GM19239 (cell line): ENCODE measurements around the gene TBX15.

Experiments used
- DNase-seq: peaks from one replicate; pipeline ENCODE4 v3.0.0; 2011; ENCODE audit warnings: low spot score; ENCODE audit not compliant: insufficient read length
- FAIRE-seq: peaks from 2 replicates; lab custom pipeline; 2011; peaks lifted over from hg19 to GRCh38; lab: Jason Lieb, UNC

Gene TBX15

GRCh38 chr1:118985640-118986554, 2.2 kb downstream of the TBX15 start:
- DNase-seq = no peak
- peak; percentile 76 for FAIRE-seq

DNA sequence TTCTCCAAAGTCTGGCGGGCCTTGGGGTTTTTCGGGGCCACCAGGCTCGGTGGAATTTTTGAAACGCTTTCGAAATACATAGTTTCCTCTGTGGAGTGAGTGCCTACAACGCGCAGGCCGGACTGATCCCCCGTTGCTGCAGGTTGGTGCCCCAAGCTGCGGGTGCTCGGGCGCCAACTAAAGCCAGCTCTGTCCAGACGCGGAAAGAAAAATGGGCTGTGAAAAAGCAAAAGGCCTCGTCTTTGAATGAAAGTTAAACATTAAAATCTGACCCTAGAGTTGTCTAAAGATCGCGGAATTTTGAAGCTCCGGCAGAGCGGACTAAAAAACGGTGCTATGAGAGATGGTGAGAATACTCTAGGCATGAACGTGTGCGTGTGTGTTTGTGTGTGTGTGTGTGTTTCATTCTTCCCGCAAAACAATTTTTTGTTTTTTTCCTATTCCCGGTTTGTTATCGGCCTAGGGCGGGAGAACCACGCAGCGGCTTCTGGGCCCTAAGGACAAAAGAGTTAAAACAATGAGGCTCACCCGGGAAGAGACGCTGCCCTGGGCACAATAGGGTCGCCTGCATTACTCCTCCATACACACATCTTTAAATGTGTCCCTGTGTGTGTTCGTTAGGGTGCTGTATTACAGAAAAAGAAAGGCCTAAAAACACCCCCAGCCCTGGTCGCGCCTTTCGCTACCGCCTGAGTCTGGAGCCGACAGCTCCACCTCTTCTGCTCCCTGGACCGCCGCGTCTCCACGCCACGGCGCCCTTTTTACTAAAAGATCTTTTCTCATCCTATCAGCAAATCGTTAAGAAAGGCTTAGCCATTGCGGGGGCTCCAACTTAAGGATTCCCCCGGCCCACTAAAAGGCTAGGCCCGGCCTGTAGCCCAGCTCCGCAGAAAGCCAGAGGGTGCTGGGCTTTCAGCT, 3.2 kb downstream of the TBX15 start:
- FAIRE-seq = peak; percentile 98

GRCh38 chr1:118984086-118984721, 3.9 kb downstream of the TBX15 start:
- DNase-seq = no peak
- peak; percentile 4 for FAIRE-seq

More for the DNA sequence above, 3.2 kb downstream of the TBX15 start:
- DNase-seq = no peak

DNA sequence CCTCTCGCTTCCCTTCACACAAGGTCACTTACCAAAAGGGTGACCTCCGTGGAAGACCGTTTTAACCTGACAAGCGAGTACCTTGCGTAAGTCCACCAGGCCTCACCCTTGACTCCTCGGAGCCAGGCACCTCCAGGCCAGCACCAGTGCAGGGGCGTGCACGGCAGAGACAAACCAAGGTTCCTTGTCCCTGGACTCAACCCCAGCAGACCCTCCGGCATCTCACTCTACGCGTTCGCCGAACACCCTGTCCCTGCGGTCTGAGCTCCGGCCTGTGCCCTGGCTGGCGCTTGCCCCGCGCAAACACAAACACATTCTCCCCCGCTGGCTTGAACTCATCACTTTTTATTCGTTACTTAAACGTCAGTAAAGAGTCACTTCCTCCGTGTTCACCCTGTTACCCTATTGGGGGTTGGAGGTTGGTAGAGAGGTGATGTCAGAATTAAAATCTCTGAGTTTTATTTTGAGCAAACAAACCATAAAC, 4.5 kb downstream of the TBX15 start:
- FAIRE-seq (no peak), DNase-seq (no peak)

DNA sequence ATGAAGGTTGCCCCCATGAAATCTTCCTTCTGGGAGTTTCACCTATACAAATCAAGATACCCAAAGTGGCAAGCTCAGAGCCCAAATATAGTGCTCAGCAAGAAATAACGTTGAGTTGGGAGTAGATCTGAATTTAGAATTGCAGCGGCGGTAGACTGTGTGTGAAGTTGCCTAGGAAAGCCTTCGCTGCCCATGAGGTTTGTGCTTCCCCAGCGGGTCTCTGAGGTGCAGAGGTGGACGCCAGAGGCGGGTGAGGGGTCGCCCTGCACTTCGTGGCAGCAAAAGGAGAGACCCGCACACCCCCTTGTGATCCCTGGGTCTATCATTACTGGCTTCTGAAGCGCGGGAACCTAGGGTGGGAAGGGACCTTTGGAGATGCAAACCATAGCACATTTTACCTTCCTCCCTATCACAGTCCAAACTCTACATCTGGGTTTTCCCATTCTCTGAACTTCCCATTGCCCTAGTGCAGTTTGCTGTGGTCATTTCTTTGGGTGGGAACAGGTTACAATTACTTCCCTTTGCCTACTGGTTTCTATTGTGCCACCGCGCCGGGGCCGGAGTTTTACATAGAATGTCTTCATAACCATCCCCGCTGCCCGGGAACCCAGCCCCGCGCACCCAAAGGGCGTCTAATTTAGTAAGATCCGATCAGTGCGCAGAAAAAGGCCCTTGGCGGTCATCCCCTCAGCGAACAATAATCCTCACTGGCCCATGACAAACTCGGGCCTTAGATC, 5.2 kb downstream of the TBX15 start:
- FAIRE-seq (peak; percentile 54), DNase-seq (no peak)

DNA sequence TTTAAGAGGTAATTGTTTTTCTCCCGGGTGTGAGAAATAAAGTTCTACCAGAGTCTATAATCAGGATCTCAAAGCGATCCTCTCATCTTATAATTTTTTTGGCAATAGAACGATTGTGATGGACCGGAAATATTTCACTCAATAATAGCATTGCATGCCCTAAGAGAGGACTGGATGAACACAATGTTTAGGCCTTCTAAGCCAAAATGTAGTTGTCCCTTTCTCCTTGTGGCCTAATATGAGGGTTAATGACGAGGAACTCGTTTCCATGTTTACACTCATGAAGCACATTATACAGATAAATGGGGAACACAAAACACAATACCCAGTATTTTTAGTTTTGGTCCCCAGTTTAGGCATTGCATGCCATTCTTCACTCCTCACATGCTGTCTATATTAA, 5.9 kb downstream of the TBX15 start:
- FAIRE-seq = no peak

GRCh38 chr1:118981436-118981835, 6.7 kb downstream of the TBX15 start:
- FAIRE-seq (no peak), DNase-seq (no peak)

More for the DNA sequence above, 5.9 kb downstream of the TBX15 start:
- DNase-seq = no peak

DNA sequence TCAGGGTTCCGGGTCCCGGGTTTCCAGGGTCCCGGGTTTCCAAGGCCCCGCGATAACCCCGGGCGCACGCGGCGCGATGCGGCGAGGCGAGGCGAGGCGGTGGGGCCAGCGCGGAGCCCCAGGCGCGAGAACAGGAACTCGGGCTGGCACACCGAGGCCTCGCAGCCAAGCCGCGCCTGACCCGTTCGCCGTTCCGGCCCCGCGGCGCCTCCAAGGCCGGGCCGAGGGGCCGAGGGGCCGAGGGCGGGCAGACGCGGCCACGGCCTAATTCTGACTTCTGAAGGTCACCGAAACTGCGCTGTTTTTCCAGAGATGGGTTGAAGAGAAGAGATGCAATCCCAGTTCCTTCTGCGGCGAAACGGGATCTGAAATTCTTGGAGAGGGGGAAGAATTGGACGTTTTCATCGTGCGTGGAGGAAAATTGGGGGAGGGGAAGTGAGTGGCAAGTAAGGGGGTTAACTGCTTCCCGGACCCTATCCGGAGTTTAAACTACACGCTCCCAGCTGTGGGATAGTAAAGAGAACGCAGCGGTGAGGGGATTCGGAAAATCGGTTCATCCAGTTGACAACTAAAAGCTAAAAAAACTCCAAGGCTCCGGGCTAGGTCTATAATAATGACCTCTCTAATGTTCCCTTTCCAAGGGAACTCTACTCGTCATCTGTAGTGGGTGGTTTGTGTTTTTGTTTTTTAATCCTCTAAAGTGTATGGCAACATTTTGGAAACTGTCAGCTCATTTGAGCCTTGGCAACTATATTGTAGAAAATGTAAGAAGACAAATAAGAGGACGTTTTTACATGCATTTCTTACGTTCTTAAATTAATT, 8.2 kb downstream of the TBX15 start:
- no peak for DNase-seq
- peak; percentile 81 for FAIRE-seq

GRCh38 chr1:118978914-118979701, 9.0 kb downstream of the TBX15 start:
- FAIRE-seq = peak; percentile 42
- no peak for DNase-seq

DNA sequence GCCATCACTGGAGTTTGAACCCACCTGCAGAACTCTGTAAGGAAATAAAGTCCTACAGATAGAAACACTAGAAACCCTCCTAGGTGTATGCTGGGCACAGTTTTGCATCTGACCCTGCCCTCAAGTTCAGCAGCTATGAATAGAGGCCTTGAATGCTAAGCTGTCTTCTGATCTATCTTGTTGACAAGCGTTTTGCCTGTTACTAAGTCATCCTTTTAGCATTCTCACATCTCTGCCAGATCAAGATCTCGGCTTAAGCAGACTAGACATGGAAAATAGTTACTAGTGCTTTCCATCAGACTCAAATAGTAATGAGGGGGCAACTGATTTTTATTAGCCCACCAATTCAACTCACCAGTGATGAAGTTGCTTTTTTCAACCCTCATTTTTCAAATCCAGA, 10.5 kb downstream of the TBX15 start:
- DNase-seq = no peak
- no peak for FAIRE-seq

GRCh38 chr1:118974661-118975060, 13.5 kb downstream of the TBX15 start:
- FAIRE-seq (no peak), DNase-seq (no peak)

DNA sequence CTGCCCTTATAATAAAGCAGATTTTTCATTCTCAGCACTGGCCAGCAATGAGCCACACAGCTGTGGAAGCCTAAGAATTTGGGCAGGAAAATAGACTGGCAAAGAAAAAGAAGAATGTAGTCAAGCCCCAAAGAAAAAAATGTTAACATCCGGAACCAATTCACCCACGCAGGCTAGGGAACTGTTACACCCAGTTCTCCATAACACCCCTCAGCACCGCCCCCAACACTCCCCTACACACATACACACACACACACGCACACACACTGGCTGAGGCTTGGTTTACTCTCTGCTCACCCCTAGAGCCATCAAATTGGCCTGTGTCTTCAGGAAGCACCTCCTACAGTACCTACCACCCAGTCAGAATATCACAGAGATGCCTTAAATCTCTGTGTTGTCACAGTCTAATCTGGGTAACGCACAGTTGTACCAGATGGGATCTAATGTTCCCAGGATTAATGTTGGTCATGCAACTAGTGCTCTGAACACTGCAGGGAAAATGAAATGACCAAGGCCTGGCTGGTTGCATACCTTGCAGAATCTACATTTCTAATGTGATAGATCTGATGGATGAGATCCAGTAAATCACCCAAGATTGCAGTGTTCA, 14.5 kb downstream of the TBX15 start:
- no peak for DNase-seq
- no peak for FAIRE-seq

DNA sequence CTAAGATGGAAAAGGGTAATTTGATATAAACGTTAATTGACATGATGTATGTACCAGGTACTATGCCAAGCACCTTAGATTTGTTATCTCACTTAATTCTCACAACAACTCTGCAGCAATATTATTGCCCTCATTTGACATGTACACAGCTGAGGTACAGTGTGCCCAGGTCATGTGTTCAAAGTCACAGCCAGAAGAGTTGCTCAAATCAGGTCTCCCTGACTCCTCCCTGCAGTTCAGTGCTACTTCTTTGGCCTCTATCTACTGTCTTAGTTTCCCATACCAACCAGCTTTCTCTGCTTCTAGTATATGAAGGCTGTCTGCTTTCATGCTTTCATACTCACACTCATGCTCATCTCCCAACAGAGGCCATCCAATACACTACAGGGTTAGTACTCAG, 15.1 kb downstream of the TBX15 start:
- FAIRE-seq (no peak), DNase-seq (no peak)

GRCh38 chr1:118970451-118970850, 17.7 kb downstream of the TBX15 start:
- FAIRE-seq = peak; percentile 33

GRCh38 chr1:118963456-118964430, 24.4 kb downstream of the TBX15 start:
- no peak for DNase-seq
- FAIRE-seq = peak; percentile 31

More at GRCh38 chr1:118970451-118970850, 17.7 kb downstream of the TBX15 start:
- no peak for DNase-seq

DNA sequence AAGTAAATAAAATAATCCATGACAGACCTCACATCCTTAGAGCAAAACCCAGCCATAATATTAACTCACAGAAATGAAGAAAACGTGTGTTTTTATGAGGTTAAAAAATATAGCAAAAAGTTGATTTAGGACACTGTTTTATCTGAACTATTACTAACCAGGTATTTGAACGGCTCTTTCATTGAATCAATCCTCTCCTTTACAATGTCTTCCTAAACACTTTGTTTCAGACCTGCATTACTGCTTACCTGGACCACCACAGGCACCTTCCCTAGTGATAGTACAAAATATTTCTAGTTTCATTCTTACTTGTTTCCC, 25.0 kb downstream of the TBX15 start:
- FAIRE-seq (no peak), DNase-seq (no peak)

DNA sequence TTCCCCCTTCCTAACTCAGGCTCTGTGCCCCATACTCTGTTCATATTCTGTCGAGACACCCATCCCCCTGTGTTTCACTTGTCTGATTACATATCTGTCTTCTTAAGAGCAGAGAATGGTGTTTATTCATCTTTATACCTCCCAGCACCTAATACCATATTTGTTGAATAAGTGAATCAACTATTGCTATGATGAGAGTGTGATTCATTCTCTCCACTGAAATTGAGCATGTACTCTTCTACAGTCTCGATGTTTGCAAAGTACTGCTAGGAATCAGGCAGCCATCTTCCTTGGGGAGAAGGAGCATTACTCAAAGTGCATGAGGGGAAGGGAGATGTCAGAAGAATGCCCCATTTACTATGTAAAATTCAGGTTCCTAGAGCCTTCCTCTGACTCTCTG, 27.0 kb downstream of the TBX15 start:
- no peak for DNase-seq
- no peak for FAIRE-seq
